Right renal cortex interstitium (tissue), 3 donors: ENCODE measurements around the gene KRT15. TPM values are rescaled to one million over a fixed set of nuclear protein-coding genes. Genes with fewer than 3 reads are reported as not detected.

Experiments used
- DNase-seq, 3 donors: peaks; one replicate each; pipeline ENCODE4 v3.0.0-alpha.2; 2013; ENCODE audit warnings: low read depth in 3 of 3, low spot score in 2 of 3
- polyA plus RNA-seq, 3 donors: library from polyadenylated mRNA; unstranded; fragments of 120-200 nt; gene quantifications; one replicate each; pipeline ENCODE4 v1.2.1, GENCODE V29; 2013; ENCODE audit not compliant: insufficient read length in 3 of 3

KRT15 gene
- polyA plus RNA-seq, 3 donors = 0.60 to 1.3 (median 0.89) TPM

- no peak for DNase-seq
Measured at GRCh38 chr17:41527063-41528023, 8.7 kb upstream of the KRT15 start.

- no peak for DNase-seq
Measured at GRCh38 chr17:41524261-41524660, 5.6 kb upstream of the KRT15 start.

GRCh38 chr17:41523787-41524186, 5.1 kb upstream of the KRT15 start:
- no peak for DNase-seq

- DNase-seq = no peak
Measured at GRCh38 chr17:41523225-41523593, 4.5 kb upstream of the KRT15 start.

- DNase-seq = no peak
Measured at GRCh38 chr17:41522301-41523224, 3.9 kb upstream of the KRT15 start.

GRCh38 chr17:41521574-41522261, 3.0 kb upstream of the KRT15 start:
- no peak for DNase-seq

GRCh38 chr17:41520821-41521521, 2.3 kb upstream of the KRT15 start:
- no peak for DNase-seq

GRCh38 chr17:41519501-41520224, 973 bp upstream of the KRT15 start:
- DNase-seq = no peak

- DNase-seq = no peak
Measured at GRCh38 chr17:41518031-41518430, 659 bp downstream of the KRT15 start.

- no peak for DNase-seq
Measured at GRCh38 chr17:41516830-41517283, 1.8 kb downstream of the KRT15 start.

GRCh38 chr17:41516147-41516829, 2.4 kb downstream of the KRT15 start:
- no peak for DNase-seq

- no peak for DNase-seq
Measured at GRCh38 chr17:41513168-41513547, 5.5 kb downstream of the KRT15 start.

- no peak for DNase-seq
Measured at GRCh38 chr17:41512546-41513167, 6.0 kb downstream of the KRT15 start.

- DNase-seq = no peak
Measured at GRCh38 chr17:41511716-41512115, 7.0 kb downstream of the KRT15 start.

- no peak for DNase-seq
Measured at GRCh38 chr17:41511116-41511515, 7.6 kb downstream of the KRT15 start.

GRCh38 chr17:41510251-41511065, 8.2 kb downstream of the KRT15 start:
- DNase-seq = no peak

- DNase-seq = no peak
Measured at GRCh38 chr17:41507315-41507880, 11.3 kb downstream of the KRT15 start.
